GM12874 (cell line): ENCODE results near the gene SPSB4.

ENCODE experiments used
- TF ChIP-seq, protein P1 (sequence below): IDR thresholded peaks from 2 replicates; pipeline ENCODE4 v1.5.1; 2011; ENCODE audit warnings: low read depth, mild to moderate bottlenecking, control low read depth, low read length, moderate library complexity; ENCODE audit not compliant: insufficient read depth

Gene SPSB4

DNA sequence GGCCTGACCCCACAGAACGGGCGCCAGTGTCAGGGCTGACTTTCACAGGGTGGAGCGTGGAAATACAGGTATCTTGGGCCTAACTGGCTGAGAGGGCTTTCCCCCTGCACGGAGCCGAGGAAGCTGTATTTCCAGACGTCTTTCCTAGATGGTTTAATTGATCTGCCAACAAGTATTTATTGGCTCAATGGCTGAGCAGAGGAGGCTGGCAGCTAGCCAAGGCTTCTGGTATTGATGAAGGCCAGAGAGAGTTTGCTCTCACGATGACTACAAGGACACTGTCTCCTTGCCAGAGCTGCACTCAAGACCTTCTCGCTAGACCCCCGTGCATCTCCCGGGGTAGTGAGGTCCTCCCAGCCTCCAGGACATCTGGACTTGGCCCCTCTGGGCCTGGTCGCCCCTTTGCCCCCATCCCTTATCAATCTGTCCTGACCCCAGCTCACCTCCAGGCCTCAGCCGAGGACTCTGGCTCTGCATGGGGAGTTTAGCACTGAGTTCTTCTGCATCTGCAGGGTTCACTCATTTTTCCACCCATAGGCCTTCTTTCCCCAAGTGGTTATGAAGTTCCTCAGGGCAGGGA is 20.6 kb downstream of the SPSB4 start:
- TF ChIP-seq, protein P1, sequence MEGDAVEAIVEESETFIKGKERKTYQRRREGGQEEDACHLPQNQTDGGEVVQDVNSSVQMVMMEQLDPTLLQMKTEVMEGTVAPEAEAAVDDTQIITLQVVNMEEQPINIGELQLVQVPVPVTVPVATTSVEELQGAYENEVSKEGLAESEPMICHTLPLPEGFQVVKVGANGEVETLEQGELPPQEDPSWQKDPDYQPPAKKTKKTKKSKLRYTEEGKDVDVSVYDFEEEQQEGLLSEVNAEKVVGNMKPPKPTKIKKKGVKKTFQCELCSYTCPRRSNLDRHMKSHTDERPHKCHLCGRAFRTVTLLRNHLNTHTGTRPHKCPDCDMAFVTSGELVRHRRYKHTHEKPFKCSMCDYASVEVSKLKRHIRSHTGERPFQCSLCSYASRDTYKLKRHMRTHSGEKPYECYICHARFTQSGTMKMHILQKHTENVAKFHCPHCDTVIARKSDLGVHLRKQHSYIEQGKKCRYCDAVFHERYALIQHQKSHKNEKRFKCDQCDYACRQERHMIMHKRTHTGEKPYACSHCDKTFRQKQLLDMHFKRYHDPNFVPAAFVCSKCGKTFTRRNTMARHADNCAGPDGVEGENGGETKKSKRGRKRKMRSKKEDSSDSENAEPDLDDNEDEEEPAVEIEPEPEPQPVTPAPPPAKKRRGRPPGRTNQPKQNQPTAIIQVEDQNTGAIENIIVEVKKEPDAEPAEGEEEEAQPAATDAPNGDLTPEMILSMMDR = no peak

DNA sequence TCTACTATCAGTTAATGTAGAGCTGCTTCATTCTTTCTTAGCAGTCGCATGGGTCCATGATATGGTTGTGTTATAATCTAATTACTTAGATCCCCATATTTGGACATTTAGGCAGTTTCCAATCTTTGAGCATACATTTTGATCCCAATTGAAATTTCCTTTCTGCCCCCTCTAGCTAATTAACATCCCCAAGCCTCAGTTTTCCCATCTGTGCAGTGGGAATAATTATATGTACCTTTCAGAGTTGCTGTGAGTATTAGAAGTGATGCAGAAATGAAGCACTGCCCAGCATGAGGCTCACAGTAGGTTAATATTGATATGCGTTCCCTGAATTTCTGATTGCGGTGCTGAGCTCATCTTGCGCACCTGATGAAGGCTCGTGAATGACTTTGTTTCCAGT is 21.8 kb downstream of the SPSB4 start:
- TF ChIP-seq, protein P1 = no peak

DNA sequence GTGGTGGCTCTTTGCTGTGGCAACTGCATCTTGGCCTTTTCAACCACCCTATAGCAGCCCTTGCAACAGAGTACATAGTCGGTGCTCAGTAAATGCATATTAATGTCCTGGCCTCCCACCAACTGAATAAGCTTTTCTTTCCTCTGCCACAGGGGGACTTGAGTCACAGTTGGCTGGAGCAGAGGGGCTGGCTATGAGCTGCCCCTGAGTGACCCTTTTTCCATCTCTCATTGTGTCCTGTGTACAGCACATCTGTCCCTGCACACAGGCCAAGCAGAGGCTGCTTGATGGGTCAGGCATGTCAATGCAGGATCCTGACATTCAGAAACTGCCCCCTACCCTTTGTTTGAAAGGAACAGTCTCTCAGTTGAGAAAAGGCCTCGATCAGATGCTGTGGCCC is 22.4 kb downstream of the SPSB4 start:
- TF ChIP-seq, protein P1 = no peak

DNA sequence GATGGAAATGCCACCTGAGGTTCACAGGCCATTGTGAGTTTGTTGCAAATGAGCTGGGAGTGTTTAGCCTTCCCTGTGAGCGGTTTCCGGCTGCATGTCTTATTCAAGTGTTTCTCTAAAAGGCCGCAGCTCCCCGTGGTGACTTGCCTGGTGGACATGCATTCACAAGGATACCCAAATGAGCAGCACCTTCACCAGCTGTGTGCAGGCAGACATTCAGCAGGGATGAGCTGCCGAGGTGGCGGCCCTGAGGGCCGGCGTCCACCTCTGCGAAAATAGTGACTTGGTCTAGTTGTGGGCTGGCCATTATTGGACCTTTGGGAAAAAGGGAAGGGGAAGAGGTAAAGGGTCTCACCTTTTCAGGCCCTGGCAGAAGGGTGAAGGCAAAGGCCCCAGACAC is 23.4 kb downstream of the SPSB4 start:
- TF ChIP-seq, protein P1 = no peak

DNA sequence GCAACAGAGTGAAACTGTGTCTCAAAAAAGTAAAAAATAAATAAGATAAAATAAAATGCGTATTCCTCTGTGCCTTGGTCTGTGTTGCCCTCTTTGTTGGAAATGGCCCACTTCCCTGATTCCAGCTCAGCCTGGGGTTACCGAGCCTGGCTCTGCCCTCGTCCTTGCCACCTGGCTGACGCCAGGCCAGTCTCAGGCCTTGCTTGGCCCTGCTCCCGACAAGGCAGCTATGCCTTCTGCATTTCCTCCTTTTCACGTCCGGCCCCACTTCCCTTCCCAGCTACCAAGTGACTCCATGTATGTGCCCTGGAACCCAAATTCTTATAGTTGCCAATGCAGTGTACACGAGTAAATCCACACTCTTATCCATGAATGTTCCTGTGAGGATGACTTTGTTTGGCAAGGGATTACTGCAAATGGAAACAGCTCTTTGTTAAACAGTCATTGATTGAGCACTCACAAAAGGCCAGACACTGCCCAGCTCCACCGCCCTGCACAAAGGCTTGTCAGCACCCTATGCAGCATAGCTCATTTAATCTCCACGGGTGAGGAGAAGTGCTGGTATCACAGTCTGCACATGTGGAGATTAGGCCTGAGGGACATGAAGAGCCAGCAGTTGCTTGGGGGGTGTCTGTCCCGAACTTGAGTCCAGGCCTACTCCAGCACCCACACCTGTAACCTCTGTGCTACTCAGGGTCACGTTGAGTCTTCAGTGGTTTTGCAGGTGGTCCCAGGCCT is 25.1 kb downstream of the SPSB4 start:
- TF ChIP-seq, protein P1 = no peak

DNA sequence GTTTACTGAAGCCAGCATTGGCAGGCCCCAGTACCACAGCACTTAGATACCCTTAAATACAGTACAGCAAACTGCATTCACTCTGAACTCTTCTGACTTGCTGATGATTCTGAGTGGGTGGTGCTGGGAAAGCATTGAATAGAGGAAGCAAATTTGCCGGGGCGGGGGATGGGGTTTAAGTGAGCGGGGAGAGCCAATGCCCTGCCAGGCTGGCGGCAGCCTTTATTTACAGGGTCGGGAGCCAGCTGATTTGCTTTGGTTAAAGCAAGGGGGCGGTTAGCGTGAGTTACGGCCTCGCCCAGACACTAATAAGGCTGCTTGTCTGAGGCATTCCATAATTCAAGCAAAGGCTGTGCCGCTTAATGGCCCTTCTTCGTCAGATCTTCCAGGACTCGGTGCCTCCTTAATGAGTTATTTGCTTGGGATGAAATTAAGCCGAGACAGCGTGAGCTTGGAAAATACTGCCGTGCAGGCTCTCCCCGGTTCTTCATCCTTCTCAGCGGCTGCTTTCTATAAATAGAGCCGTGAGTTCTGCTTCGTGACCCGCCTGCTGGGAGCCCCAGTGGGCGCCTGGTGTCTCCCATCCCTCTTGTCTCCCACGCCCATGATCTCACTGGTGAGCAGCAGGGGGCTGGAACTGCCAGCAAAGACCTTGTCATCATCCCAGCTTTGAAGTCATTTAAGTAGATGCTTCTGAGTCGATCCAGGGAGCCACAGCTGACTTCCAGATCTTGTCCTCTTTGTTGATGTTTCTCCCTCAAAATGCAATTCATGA is 25.8 kb downstream of the SPSB4 start:
- TF ChIP-seq, protein P1 = no peak

DNA sequence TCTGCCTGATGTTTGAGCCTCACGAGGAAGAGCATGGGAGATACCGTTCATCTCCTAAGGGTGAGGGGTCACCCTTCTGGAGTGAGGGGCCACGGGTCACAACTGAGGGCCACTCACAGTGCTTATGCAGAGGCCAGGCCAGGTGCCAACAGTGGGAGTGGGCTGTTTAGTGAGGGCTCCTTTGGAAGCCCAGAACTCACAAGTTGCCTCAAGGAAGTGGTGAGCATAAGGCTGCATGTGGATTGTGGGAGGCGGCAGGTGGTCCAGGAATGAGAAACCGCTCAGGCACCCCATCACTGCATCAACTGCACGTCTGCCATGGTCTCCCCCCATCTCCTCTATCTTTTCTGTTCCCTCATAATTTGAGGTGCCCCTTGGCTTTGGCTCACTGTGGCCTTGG is 26.5 kb downstream of the SPSB4 start:
- TF ChIP-seq, protein P1 = no peak
